HG02642 (cell line): Measurements from ENCODE around the gene CLASP1.
"Not testable (repeated sequence)": the region's sequence is repeated elsewhere in the genome, so short reads cannot be mapped to it uniquely, and the experiment has no call there.

ENCODE experiments used
- ATAC-seq: cut with Tn5 transposase; IDR thresholded peaks from one replicate; pipeline ENCODE4 v1.9.1; 2021; ENCODE audit warnings: mild to moderate bottlenecking; ENCODE audit not compliant: unreplicated experiment, poor library complexity

Gene CLASP1

GRCh38 chr2:121304941-121305340 lies 344.3 kb downstream of the CLASP1 start:
- ATAC-seq = no peak

- ATAC-seq = no peak
These were observed 345.6 kb downstream of the CLASP1 start for GRCh38 chr2:121303531-121304263.

DNA sequence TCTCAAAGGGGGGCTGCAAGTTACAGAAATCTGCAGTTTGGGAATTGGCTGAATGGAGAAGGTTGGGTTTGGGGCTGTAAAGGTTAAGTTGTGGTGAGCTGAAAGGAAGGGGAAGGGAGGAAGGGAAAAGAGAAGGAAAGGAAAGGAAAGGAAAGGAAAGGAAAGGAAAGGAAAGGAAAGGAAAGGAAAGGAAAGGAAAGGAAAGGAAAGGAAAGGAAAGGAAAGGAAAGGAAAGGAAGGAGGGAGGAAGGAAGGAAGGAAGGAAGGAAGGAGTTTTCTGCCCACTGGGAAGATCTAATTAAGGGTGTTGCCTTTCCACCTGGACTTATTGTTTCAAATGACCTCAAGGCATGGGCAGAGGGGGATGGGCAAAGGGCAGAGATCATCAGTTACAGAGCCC lies 348.1 kb downstream of the CLASP1 start:
- ATAC-seq = not testable (repeated sequence)

DNA sequence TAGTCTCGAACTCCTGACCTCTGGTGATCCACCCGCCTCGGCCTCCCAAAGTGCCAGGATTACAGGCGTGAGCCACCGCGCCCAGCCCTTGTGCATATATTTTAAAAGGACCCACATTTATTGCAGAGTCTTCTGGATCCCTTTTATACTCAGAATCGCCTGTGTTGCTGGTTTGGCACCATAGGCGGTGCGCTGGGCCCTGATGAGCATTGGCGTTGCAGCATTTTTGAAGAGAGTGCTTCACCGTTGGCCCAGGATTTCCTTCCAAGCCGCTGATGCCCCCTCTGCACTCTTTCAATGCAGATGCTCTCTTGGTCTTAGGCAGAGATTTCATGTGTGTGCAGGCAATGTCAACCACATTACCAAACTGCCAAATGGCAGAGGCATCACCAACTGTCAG lies 350.8 kb downstream of the CLASP1 start:
- ATAC-seq = no peak

GRCh38 chr2:121297866-121298265 lies 351.4 kb downstream of the CLASP1 start:
- not testable (repeated sequence) for ATAC-seq

DNA sequence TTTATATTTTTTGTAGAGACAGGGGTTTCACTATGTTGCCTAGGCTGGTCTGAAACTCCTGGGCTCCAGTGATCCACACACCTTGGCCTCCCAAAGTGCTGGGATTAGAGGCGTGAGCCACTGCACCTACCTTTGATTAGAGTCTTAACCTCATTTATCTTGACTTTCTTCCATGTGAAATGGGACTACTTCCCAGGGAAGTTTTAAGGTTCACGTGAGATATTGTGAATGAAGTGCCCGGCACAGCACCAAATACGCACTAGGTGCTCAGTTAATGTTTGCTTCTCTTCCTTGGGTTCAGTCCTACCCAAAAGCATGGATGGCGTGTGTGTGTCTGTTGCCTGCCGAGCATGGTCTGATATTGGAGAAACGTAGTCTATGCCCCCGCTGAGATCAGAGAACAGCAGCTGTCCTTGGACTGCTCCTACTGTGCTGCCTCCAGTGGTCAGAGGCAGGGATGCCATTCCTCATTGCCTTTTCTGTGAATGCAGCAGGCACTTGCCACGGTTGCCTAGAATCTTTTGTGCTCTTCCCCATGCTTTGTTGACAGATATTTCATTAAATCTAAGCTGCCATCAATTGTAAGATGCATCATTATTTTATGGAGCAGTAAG lies 351.9 kb downstream of the CLASP1 start:
- no peak for ATAC-seq

DNA sequence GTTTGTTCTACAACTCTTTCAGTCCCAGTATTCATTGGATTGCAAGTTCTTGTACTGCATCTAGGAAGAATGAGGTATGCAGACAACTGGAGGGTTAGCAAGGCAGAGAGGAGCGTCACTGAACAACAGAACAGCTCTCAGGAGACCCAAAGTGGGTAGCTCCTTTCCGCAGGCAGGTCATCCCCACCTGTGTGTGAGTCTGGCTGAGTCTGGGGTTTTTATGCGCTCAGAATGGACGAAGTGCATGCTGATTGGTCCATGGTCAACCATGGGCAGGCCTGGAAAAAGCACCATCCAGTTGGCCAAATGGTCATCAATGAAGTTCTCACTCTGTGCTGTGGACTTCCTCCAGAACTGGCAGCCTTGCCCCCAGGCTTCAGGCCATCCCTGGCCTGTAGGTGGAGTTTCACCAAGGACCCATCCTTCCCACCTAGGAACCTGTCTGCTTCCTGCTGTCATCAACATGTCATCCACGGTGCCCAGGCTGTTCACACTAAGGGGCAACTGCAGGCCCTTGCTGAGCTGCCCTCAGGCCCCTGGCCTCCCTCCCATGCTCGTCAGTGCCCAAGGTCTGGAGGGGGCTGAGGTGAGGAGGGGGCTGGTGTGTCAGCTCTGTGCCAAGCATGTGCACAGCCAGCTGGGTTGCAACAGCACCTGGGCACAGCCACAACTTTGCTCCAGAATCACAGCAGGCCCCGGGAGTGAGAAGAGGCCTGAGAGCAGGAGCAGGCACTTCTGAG lies 353.2 kb downstream of the CLASP1 start:
- no peak for ATAC-seq

- no peak for ATAC-seq
These were observed 354.1 kb downstream of the CLASP1 start for GRCh38 chr2:121294881-121295840.

DNA sequence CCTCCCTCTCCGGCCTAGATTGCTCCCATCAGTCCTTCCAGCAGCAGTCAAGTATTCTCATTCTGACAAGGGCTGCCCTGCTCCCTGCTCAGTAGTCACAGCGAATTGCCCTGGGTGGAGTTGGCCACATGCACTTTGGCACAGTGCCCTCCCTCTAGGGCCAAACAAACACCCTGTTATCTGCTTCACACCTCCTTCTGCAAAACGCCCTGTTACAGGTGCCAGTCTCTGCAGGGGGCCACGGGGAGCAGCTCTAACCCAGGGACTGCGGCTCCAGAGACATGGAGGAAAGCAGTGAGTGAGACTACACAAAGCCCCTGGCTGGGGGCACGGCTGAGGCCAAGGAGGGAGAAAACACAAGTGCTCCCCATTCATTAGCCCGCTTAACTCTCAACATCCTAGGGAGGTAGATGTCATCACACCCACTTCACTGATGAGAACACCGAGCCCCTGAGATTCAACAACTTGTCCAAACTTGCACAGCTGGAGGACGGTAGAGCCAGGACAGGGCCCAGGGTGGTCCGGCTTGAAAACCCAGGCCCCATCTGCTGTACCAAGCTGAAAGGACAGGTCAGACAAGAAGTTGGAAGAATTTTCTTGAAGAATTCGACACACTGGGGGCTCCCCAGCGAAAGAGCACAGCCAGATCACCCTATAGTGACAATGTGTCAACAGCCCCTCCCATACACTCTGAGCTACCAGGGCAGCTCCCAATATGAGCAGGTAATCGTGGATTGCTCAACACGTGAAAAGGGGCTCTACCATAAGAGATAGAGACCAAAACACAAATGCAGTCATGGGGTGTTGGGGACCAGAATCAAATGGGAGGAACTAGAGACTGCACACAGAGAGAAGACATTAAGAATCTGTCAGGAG lies 355.6 kb downstream of the CLASP1 start:
- ATAC-seq = no peak

DNA sequence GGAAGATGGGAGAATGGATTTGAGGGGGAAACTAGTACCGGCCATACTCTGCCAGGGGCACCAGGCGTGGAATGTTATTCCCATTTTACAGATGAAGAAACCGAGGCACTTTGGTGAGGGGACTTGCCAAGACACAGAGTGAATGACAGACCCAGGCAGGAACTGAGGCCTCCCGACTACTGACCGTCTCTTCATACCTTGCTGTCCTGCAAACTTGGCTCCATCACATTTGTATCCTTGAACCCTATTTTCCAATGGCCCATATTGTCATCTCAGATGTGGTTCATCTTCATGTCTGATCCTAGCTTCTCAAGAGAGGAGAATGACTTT lies 358.0 kb downstream of the CLASP1 start:
- ATAC-seq = no peak

DNA sequence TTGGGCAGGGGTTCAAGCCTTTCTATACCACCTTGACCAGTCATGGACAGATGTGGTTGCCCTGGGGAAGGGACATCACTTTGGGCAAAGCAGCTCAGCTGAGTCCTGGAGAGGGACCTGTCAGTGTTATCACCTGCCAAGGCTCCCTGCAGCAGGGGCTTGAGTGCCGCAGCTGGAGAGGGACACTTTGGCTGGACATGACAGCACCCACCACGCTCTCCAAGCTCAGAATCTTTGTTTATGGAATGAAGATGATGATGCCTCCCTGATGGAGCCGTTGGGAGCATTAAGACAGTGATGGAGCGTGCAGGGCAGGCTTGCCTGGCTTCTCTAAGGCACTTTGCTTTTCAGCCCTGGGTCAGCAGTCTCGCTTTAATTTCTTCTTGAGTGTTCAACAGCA lies 360.0 kb downstream of the CLASP1 start:
- ATAC-seq = no peak

- no peak for ATAC-seq
These were observed 360.6 kb downstream of the CLASP1 start for GRCh38 chr2:121288454-121289231.

DNA sequence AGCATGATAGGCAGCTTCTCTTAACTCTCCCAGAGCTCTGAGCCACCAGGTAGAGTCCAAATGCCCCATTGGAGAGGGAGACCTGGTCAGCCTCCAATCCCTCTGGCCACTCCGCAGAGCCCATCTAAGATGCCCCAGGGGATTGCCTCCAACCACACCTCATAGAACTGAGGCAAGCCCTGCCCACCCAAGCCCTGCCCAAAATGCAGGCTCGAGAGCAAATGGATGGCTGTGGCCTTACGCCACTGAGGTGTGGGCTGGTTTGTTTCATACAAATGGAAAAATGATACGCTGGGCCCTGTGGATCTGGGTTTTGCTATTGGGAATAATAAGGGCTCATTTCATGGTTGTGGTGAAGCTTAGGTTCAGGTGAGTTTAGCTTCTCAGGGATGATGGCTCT lies 361.3 kb downstream of the CLASP1 start:
- ATAC-seq = no peak
